ENCODE results near the gene PNPLA3. TPM values are rescaled to one million over a fixed set of nuclear protein-coding genes. Genes with fewer than 3 reads are reported as not detected.

PNPLA3 gene
- total and polyA plus RNA-seq, 9 of the 15 experiments (the other 6 are each of a cell fraction or from before 2014, with no cell fraction given): 0.20 to 0.48 (median 0.38) TPM; not detected in 6

DNA sequence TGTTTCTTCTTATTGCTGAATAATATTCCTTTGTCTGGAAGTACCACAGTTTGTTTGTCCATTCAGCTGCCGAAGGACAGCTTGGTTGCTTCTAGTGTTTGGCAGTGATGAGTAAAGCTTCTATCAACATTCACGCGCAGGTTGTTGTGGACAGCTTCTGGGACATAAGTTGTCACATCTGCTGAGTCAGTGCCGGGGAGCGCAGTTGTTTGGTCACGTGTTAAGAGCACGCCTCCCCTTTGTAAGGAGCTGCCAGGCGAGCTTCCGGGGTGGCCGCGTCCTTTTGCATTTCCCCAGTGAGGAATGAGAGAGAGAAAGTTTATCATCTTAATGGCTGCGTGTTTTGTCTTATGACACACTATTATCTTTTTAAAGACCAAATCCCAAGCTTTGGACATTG is 61.9 kb downstream of the PNPLA3 start (continued):
- TF ChIP-seq RBM14 (IDR thresholded peaks at IDR 0.05; ENCODE audit: borderline replicate concordance, insufficient read depth, low read depth, low read length) (no peak), FOXJ3 (CRISPR knock-in tag; IDR thresholded peaks at IDR 0.05) (no peak), SIN3A (IDR thresholded peaks at IDR 0.05; ENCODE audit: borderline replicate concordance in 2 of 2, control insufficient read depth in 1 of 2, low read depth in 2 of 2, low read length in 2 of 2) (peak in 1 of 2 experiments; percentile 79; a peak in 1 of 4 replicates), ARNT (IDR thresholded peaks at IDR 0.05) (0 out of 4 replicates have a peak, but pooled peaks of 1 of the 2 experiments have one; percentile 33), SUPT5H (IDR thresholded peaks at IDR 0.05) (no peak), ETV1 (tag; conservative IDR thresholded peaks at IDR 0.05; ENCODE audit: low read depth) (peak; percentile 73; the same call in 1 of the 2 replicates), SIRT6 (IDR thresholded peaks at IDR 0.05; ENCODE audit: low read depth, low read length) (no peak), MAFG (tag; conservative IDR thresholded peaks at IDR 0.05) (peak; percentile 93), HDAC1 (IDR thresholded peaks at IDR 0.05) (peak in 1 of 2 experiments; percentile 30; a peak in 1 of 4 replicates), LARP7 (IDR thresholded peaks at IDR 0.05) (no peak), ZNF3 (CRISPR knock-in tag; IDR thresholded peaks at IDR 0.05) (no peak), ATF7 (IDR thresholded peaks at IDR 0.05) (peak; percentile 54; the same call in 1 of the 2 replicates), ZC3H4 (CRISPR knock-in tag; IDR thresholded peaks at IDR 0.05; ENCODE audit: borderline replicate concordance) (no peak), ZNF23 (CRISPR knock-in tag; IDR thresholded peaks at IDR 0.05) (no peak), JUND (IDR thresholded peaks at IDR 0.05; ENCODE audit: borderline replicate concordance, low read depth, low read length) (peak; percentile 57; the same call in 1 of the 2 replicates), JUND (tag; IDR thresholded peaks at IDR 0.05; ENCODE audit: borderline replicate concordance, low read depth, low read length) (no peak; the same call in 2 of the 3 replicates)
- TF ChIP-seq, protein P1, sequence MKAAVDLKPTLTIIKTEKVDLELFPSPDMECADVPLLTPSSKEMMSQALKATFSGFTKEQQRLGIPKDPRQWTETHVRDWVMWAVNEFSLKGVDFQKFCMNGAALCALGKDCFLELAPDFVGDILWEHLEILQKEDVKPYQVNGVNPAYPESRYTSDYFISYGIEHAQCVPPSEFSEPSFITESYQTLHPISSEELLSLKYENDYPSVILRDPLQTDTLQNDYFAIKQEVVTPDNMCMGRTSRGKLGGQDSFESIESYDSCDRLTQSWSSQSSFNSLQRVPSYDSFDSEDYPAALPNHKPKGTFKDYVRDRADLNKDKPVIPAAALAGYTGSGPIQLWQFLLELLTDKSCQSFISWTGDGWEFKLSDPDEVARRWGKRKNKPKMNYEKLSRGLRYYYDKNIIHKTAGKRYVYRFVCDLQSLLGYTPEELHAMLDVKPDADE (conservative IDR thresholded peaks at IDR 0.05; ENCODE audit: control insufficient read depth, low read depth, low read length): no peak
- TF ChIP-seq, protein P2, sequence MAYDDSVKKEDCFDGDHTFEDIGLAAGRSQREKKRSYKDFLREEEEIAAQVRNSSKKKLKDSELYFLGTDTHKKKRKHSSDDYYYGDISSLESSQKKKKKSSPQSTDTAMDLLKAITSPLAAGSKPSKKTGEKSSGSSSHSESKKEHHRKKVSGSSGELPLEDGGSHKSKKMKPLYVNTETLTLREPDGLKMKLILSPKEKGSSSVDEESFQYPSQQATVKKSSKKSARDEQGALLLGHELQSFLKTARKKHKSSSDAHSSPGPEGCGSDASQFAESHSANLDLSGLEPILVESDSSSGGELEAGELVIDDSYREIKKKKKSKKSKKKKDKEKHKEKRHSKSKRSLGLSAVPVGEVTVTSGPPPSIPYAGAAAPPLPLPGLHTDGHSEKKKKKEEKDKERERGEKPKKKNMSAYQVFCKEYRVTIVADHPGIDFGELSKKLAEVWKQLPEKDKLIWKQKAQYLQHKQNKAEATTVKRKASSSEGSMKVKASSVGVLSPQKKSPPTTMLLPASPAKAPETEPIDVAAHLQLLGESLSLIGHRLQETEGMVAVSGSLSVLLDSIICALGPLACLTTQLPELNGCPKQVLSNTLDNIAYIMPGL (CRISPR knock-in tag; IDR thresholded peaks at IDR 0.05): no peak
- TF ChIP-seq, protein P3, sequence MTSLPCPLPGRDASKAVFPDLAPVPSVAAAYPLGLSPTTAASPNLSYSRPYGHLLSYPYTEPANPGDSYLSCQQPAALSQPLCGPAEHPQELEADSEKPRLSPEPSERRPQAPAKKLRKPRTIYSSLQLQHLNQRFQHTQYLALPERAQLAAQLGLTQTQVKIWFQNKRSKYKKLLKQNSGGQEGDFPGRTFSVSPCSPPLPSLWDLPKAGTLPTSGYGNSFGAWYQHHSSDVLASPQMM (CRISPR knock-in tag; IDR thresholded peaks at IDR 0.05): no peak
- TF ChIP-seq, protein P4, sequence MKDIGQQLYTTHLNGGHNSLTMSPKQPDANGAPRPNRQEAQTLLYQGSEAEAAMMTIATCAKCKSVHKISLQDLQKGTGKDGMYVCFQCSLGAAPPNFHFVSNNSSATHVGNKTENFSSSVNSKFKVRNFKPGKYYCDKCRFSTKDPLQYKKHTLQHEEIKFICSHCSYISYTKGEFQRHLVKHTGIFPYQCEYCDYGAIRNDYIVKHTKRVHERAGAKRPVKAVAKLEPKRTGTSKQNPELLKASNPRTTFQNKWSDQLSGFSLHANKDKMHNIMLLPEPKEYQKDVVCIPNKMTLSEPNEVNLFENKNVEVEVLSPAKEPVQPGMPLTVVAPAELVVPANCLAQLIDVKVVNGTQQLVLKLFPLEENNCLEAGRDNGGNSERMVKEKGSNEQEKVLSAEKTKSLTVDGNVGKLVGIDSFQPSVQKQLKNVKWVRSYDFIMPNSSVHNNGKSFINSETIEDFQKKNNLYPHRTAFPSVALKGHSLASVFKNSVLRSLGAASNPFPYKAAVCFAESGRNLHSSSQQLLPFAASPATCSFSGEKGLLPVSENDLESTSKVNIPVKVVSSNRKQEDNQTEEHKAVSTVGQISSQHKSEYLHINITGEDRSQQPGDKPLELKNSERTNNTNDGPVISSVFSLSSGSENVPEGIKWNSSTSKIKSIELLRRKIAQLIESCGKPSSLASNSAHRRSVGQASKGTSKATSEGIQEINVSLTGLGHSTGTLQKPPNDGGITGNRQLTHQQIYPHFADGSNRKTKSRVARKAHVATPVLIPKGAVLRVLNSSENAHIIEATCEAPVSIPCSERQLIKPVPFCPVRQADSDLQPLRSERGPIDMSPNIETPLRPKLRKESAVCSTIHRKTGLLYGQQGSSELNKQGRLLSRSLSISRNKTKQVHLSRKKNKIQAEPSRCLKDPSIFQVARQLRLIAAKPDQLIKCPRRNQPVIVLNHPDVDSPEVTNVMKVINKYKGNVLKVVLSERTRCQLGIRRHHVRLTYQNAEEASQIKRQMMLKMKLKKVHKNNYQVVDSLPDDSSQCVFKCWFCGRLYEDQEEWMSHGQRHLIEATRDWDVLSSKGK (CRISPR knock-in tag; IDR thresholded peaks at IDR 0.05): no peak

Measured in K562 (cell line).